ENCODE data around the gene SOD3. TPM values are rescaled to one million over a fixed set of nuclear protein-coding genes. Genes with fewer than 3 reads are reported as not detected.
A peak's percentile ranks its signal among the peaks of the same experiment; 100 is the strongest.

Gene SOD3
- polyA plus RNA-seq, 1 donor (not counting 4 experiments of a cell fraction or from before 2014, with no cell fraction given) = not detected

DNA sequence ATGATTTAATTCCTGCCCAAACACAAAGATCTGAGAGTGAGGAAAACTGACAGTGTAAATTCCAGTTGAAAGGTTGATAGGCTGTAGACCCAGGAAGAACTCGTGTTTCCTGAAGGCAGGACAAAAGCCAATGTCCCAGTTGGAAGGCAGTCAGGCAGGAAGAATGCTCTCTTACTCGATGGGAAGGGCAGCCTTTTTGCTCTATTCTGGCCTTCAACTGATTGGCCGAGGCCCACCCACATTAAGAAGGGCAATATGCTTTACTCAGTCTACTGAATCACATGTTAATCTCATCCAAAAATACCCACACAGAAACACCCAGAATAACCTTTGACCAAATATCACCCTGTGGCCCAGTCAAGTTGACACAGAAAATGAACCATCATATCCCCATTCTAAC is 45.3 kb upstream of the SOD3 start:
- Histone ChIP-seq H3K4me1 (ENCODE audit: control insufficient read depth, extremely low read depth, insufficient read depth, low read length) (peaks cover 17% of the 10 kb centered on the region), H3K9me3 (ENCODE audit: control insufficient read depth, low read depth, low read length) (no peaks in the 10 kb centered on the region), H3K4me3 (ENCODE audit: control insufficient read depth in 2 of 3, extremely low read depth in 1 of 3, insufficient read depth in 2 of 3, low read depth in 1 of 3, low read length in 3 of 3) (no peak overlapping the region), H3K4me2 (ENCODE audit: control insufficient read depth, extremely low read depth, insufficient read depth, low read depth, low read length) (no peak overlapping the region), H3K27me3 (ENCODE audit: control insufficient read depth, extremely low read depth, insufficient read depth, low read length) (no peaks in the 10 kb centered on the region), H3K27ac (ENCODE audit: control insufficient read depth, insufficient read depth, low read length) (no peak overlapping the region), H3K9ac (ENCODE audit: control insufficient read depth, extremely low read depth, insufficient read depth, low read length) (no peak overlapping the region), H3K79me2 (ENCODE audit: control insufficient read depth, insufficient read depth, low read length) (no peaks in the 10 kb centered on the region), H2AFZ (ENCODE audit: control insufficient read depth, low read length) (no peak overlapping the region), H3K36me3 (ENCODE audit: control insufficient read depth in 2 of 2, extremely low read depth in 1 of 2, insufficient read depth in 2 of 2, low read length in 2 of 2) (no peaks in the 10 kb centered on the region), H4K20me1 (ENCODE audit: control insufficient read depth, extremely low read depth, insufficient read depth, low read length) (no peaks in the 10 kb centered on the region), H3K9me1 (ENCODE audit: control insufficient read depth, extremely low read depth, insufficient read depth, low read length) (no peaks in the 10 kb centered on the region)
- DNase-seq (ENCODE audit: low read depth, low spot score) (no peak), FAIRE-seq (peak; percentile 32)
- dilution Hi-C loops (cut with MboI; ENCODE audit: extremely low pct_ligation_motif_present, low sequenced_read_pairs) = no loop called here
- TF ChIP-seq, protein P1, sequence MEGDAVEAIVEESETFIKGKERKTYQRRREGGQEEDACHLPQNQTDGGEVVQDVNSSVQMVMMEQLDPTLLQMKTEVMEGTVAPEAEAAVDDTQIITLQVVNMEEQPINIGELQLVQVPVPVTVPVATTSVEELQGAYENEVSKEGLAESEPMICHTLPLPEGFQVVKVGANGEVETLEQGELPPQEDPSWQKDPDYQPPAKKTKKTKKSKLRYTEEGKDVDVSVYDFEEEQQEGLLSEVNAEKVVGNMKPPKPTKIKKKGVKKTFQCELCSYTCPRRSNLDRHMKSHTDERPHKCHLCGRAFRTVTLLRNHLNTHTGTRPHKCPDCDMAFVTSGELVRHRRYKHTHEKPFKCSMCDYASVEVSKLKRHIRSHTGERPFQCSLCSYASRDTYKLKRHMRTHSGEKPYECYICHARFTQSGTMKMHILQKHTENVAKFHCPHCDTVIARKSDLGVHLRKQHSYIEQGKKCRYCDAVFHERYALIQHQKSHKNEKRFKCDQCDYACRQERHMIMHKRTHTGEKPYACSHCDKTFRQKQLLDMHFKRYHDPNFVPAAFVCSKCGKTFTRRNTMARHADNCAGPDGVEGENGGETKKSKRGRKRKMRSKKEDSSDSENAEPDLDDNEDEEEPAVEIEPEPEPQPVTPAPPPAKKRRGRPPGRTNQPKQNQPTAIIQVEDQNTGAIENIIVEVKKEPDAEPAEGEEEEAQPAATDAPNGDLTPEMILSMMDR (optimal IDR thresholded peaks at IDR 0.05 in 1 of 3, IDR thresholded peaks at IDR 0.05 in 1 of 3, conservative IDR thresholded peaks at IDR 0.05 in 1 of 3; ENCODE audit: extremely low read depth in 1 of 3, insufficient read depth in 2 of 3, low read length in 3 of 3) = no peak
- TF ChIP-seq EZH2 (IDR thresholded peaks at IDR 0.05; ENCODE audit: low read length) = no peak

DNA sequence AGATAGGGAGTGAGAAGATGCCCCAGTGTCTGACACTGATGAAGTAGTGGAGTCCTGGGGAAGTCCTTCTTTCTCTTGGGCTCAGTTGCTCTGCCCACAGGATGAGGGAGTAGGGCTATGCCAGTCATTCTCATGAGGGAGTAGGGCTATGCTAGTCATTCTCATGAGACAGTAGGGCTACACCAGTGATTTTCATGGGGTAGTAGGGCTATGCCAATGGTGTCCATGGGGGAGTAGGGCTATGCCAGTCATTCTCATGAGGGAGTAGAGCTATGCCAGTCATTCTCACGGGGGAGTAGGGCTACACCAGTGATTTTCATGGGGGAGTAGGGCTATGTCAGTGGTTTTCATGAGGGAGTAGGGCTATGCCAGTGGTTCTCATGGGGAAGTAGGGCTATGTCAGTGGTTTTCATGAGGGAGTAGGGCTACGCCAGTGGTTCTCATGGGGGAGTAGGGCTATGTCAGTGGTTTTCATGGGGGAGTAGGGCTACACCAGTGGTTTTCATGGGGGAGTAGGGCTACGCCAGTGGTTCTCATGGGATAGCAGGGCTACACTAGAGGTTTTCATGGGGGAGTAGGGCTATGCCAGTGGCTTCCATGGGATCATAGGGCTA is 43.3 kb upstream of the SOD3 start:
- dilution Hi-C loops (cut with MboI; ENCODE audit: extremely low pct_ligation_motif_present, low sequenced_read_pairs) = no loop called here
- Histone ChIP-seq H3K4me3 (ENCODE audit: control insufficient read depth in 2 of 3, extremely low read depth in 1 of 3, insufficient read depth in 2 of 3, low read depth in 1 of 3, low read length in 3 of 3) (no peak overlapping the region), H3K9ac (ENCODE audit: control insufficient read depth, extremely low read depth, insufficient read depth, low read length) (no peak overlapping the region), H4K20me1 (ENCODE audit: control insufficient read depth, extremely low read depth, insufficient read depth, low read length) (no peaks in the 10 kb centered on the region), H3K79me2 (ENCODE audit: control insufficient read depth, insufficient read depth, low read length) (no peaks in the 10 kb centered on the region), H3K9me1 (ENCODE audit: control insufficient read depth, extremely low read depth, insufficient read depth, low read length) (no peaks in the 10 kb centered on the region), H3K27ac (ENCODE audit: control insufficient read depth, insufficient read depth, low read length) (no peak overlapping the region), H2AFZ (ENCODE audit: control insufficient read depth, low read length) (no peak overlapping the region), H3K9me3 (ENCODE audit: control insufficient read depth, low read depth, low read length) (peaks cover 2% of the 10 kb centered on the region), H3K36me3 (ENCODE audit: control insufficient read depth in 2 of 2, extremely low read depth in 1 of 2, insufficient read depth in 2 of 2, low read length in 2 of 2) (no peaks in the 10 kb centered on the region), H3K4me2 (ENCODE audit: control insufficient read depth, extremely low read depth, insufficient read depth, low read depth, low read length) (no peak overlapping the region), H3K27me3 (ENCODE audit: control insufficient read depth, extremely low read depth, insufficient read depth, low read length) (no peaks in the 10 kb centered on the region), H3K4me1 (ENCODE audit: control insufficient read depth, extremely low read depth, insufficient read depth, low read length) (peaks cover 17% of the 10 kb centered on the region)
- no peak for FAIRE-seq
- no peak for TF ChIP-seq EZH2 (IDR thresholded peaks at IDR 0.05; ENCODE audit: low read length)
- TF ChIP-seq, protein P1 (optimal IDR thresholded peaks at IDR 0.05 in 1 of 3, IDR thresholded peaks at IDR 0.05 in 1 of 3, conservative IDR thresholded peaks at IDR 0.05 in 1 of 3; ENCODE audit: extremely low read depth in 1 of 3, insufficient read depth in 2 of 3, low read length in 3 of 3) = no peak
- no peak for DNase-seq (ENCODE audit: low read depth, low spot score)
